ENCODE data around the gene CNKSR2.

The CNKSR2 gene

GRCh38 chrX:21616386-21616785 lies 242.2 kb downstream of the CNKSR2 start:
- DNase-seq, result peak; percentile 51

- no peak for DNase-seq
Observed at GRCh38 chrX:21620234-21620633, 246.0 kb downstream of the CNKSR2 start.

GRCh38 chrX:21623778-21624501 lies 249.7 kb downstream of the CNKSR2 start:
- no peak for DNase-seq

- peak; percentile 2 for DNase-seq
Observed at GRCh38 chrX:21632027-21632426, 257.8 kb downstream of the CNKSR2 start.

GRCh38 chrX:21638311-21638710 lies 264.1 kb downstream of the CNKSR2 start:
- peak; percentile 71 for DNase-seq

- DNase-seq, result no peak
Observed at GRCh38 chrX:21639775-21640174, 265.6 kb downstream of the CNKSR2 start.

GRCh38 chrX:21645431-21645830 lies 271.2 kb downstream of the CNKSR2 start:
- no peak for DNase-seq

- no peak for DNase-seq
Observed at GRCh38 chrX:21645886-21646285, 271.7 kb downstream of the CNKSR2 start.

GRCh38 chrX:21655901-21656586 lies 281.8 kb downstream of the CNKSR2 start:
- no peak for DNase-seq

GRCh38 chrX:21656587-21657317 lies 282.5 kb downstream of the CNKSR2 start:
- DNase-seq, result no peak

- DNase-seq, result no peak
Observed at GRCh38 chrX:21657318-21658151, 283.3 kb downstream of the CNKSR2 start.

- DNase-seq, result no peak
Observed at GRCh38 chrX:21658152-21658737, 284.0 kb downstream of the CNKSR2 start, which contains the start of gene KLHL34. TSS of gene KLHL34 (minus strand) at chrX:21658330. CDS start at chrX:21657788, 542 bp downstream.

- no peak for DNase-seq
Observed at GRCh38 chrX:21658746-21659145, 284.5 kb downstream of the CNKSR2 start.

GRCh38 chrX:21659320-21659719 lies 285.1 kb downstream of the CNKSR2 start:
- DNase-seq, result no peak

- no peak for DNase-seq
Observed at GRCh38 chrX:21660156-21660555, 285.9 kb downstream of the CNKSR2 start.

- DNase-seq, result no peak
Observed at GRCh38 chrX:21661316-21661715, 287.1 kb downstream of the CNKSR2 start.

GRCh38 chrX:21662761-21663160 lies 288.5 kb downstream of the CNKSR2 start:
- no peak for DNase-seq

- DNase-seq, result no peak
Observed at GRCh38 chrX:21666252-21666651, 292.0 kb downstream of the CNKSR2 start.

- peak; percentile 17 for DNase-seq
Observed at GRCh38 chrX:21666679-21667078, 292.5 kb downstream of the CNKSR2 start.

GRCh38 chrX:21674430-21675186 lies 300.4 kb downstream of the CNKSR2 start:
- no peak for DNase-seq

GRCh38 chrX:21675931-21676330 lies 301.7 kb downstream of the CNKSR2 start:
- no peak for DNase-seq
